GM23338 (cell line): ENCODE measurements around the gene TMEM125. TPM values are rescaled to one million over a fixed set of nuclear protein-coding genes. Genes with fewer than 3 reads are reported as not detected.

ENCODE experiments used
- ATAC-seq: fragments of 200-7000 bp; cut with Tn5 transposase; 3 replicates; pipeline ENCODE4 v1.9.1; 2020
- DNase-seq: peaks from one replicate; pipeline ENCODE4 v3.0.0-alpha.2; 2015; ENCODE audit warnings: low spot score
- H2AFZ ChIP-seq: fragments of 200-600 bp; sonication (generic); 2 replicates; pipeline ENCODE4 v1.8.0; 2016; ENCODE audit warnings: antibody characterized with exemption, mild to moderate bottlenecking, moderate library complexity
- H3F3A ChIP-seq: fragments of 200-600 bp; sonication (generic); replicated peaks from 2 replicates; pipeline ENCODE4 v1.8.0; 2017; ENCODE audit warnings: antibody characterized with exemption, mixed run types, low read depth
- H3K27ac ChIP-seq: fragments of 200-600 bp; sonication (generic); 2 replicates; pipeline ENCODE4 v1.6.1; 2016; ENCODE audit warnings: low read depth
- H3K27me3 ChIP-seq: fragments of 200-600 bp; sonication (generic); 2 replicates; pipeline ENCODE4 v1.8.0; 2016; ENCODE audit warnings: mild to moderate bottlenecking, mixed run types, moderate library complexity; ENCODE audit not compliant: insufficient read depth
- H3K36me3 ChIP-seq: fragments of 200-600 bp; sonication (generic); 2 replicates; pipeline ENCODE4 v1.8.0; 2016; ENCODE audit warnings: mild to moderate bottlenecking; ENCODE audit not compliant: insufficient read depth
- H3K4me1 ChIP-seq: fragments of 200-600 bp; sonication (generic); 2 replicates; pipeline ENCODE4 v1.8.0; 2016; ENCODE audit warnings: mild to moderate bottlenecking, moderate library complexity; ENCODE audit not compliant: insufficient read depth
- H3K4me2 ChIP-seq: fragments of 200-600 bp; sonication (generic); 2 replicates; pipeline ENCODE4 v1.7.1; 2017; ENCODE audit warnings: mixed run types
- H3K4me3 ChIP-seq: fragments of 200-600 bp; sonication (generic); 2 replicates; pipeline ENCODE4 v1.6.1; 2016; ENCODE audit warnings: mixed run types
- H3K79me2 ChIP-seq: fragments of 200-600 bp; sonication (generic); replicated peaks from 2 replicates; pipeline ENCODE4 v1.8.0; 2017; ENCODE audit warnings: mild to moderate bottlenecking; ENCODE audit not compliant: insufficient read depth
- H3K9me2 ChIP-seq: fragments of 200-600 bp; sonication (generic); 2 replicates; pipeline ENCODE4 v1.8.0; 2017; ENCODE audit not compliant: insufficient read depth
- H4K20me1 ChIP-seq: fragments of 200-600 bp; sonication (generic); replicated peaks from 2 replicates; pipeline ENCODE4 v1.8.0; 2017; ENCODE audit warnings: mild to moderate bottlenecking; ENCODE audit not compliant: insufficient read depth
- H3K27ac Mint-ChIP-seq: 2 replicates; pipeline ENCODE4 v1.8.0; 2020; ENCODE audit warnings: inconsistent platforms, mild to moderate bottlenecking, moderate library complexity, mixed read lengths
- H3K27me3 Mint-ChIP-seq: 3 replicates; pipeline ENCODE4 v1.8.0; 2022; ENCODE audit warnings: low read depth, mild to moderate bottlenecking, moderate library complexity, mixed read lengths, inconsistent platforms; ENCODE audit not compliant: insufficient read depth, poor library complexity
- H3K36me3 Mint-ChIP-seq: 3 replicates; pipeline ENCODE4 v1.8.0; 2021; ENCODE audit warnings: low read depth, mild to moderate bottlenecking, inconsistent platforms, moderate library complexity, mixed read lengths
- H3K4me1 Mint-ChIP-seq: 3 replicates; pipeline ENCODE4 v1.8.0; 2020; ENCODE audit warnings: mild to moderate bottlenecking, inconsistent platforms, mixed read lengths
- H3K4me3 Mint-ChIP-seq: 3 replicates; pipeline ENCODE4 v1.8.0; 2021; ENCODE audit warnings: moderate library complexity, mild to moderate bottlenecking, inconsistent platforms, mixed read lengths
- H3K9me3 Mint-ChIP-seq: 3 replicates; pipeline ENCODE4 v1.8.0; 2020; ENCODE audit warnings: moderate library complexity, mild to moderate bottlenecking, inconsistent platforms, mixed read lengths
- CREB1 ChIP-seq: fragments of 250-450 bp; sonication (Bioruptor Pico); IDR thresholded peaks from 2 replicates; pipeline ENCODE4 v1.5.0; 2020; ENCODE audit warnings: low read depth, mild to moderate bottlenecking, moderate library complexity
- CTCF ChIP-seq, 2 experiments: fragments of 200-600 bp in 1 of 2; sonication (generic) in 1 of 2; conservative IDR thresholded peaks; 2 replicates each; pipeline versions ENCODE4 v1.5.1 to v1.6.1; 2016 to 2017; ENCODE audit warnings: antibody characterized with exemption in 2 of 2, low read depth in 2 of 2, mild to moderate bottlenecking in 2 of 2, moderate library complexity in 1 of 2
- EZH2phosphoT487 ChIP-seq: fragments of 200-600 bp; sonication (generic); IDR thresholded peaks from one replicate; pipeline ENCODE4 v1.8.1; 2018; ENCODE audit warnings: antibody characterized with exemption; ENCODE audit not compliant: unreplicated experiment
- JUNB ChIP-seq: IDR thresholded peaks from one replicate; pipeline ENCODE4 v1.6.1; 2016; ENCODE audit warnings: antibody characterized with exemption; ENCODE audit not compliant: unreplicated experiment
- REST ChIP-seq: IDR thresholded peaks from one replicate; pipeline ENCODE4 v1.6.1; 2018; ENCODE audit warnings: antibody characterized with exemption; ENCODE audit not compliant: unreplicated experiment
- STAT1 ChIP-seq: IDR thresholded peaks from one replicate; pipeline ENCODE4 v1.6.1; 2016; ENCODE audit warnings: antibody characterized with exemption; ENCODE audit not compliant: unreplicated experiment
- ZNF331 ChIP-seq: fragments of 250-450 bp; sonication (Bioruptor Pico); IDR thresholded peaks from 2 replicates; pipeline ENCODE4 v1.5.0; 2020; ENCODE audit warnings: low read depth, mild to moderate bottlenecking, moderate library complexity
- ZNF462 ChIP-seq: fragments of 250-450 bp; sonication (Bioruptor Pico); IDR thresholded peaks from 2 replicates; pipeline ENCODE4 v1.5.0; 2020; ENCODE audit warnings: mild to moderate bottlenecking, moderate library complexity
- polyA plus RNA-seq: library from polyadenylated mRNA; unstranded; fragments of >200 nt; fragmentation: Nextera tagmentation; extraction: Ambion mirVana; gene quantifications from 2 replicates; pipeline ENCODE4 v1.2.1, GENCODE V29; 2016
- total RNA-seq: library from RNA; depleted of rRNA; stranded (reverse); fragments of >200 nt; shearing (Covaris generic); gene quantifications from 2 replicates; pipeline ENCODE4 v1.2.3, GENCODE V29; 2014

Gene TMEM125
- total and polyA plus RNA-seq, 2 experiments from 2014 or later: 16.8 to 39.3 TPM

- Histone ChIP-seq H3K27ac (no peak overlapping the region), H3F3A (no peaks in the 10 kb centered on the region), H3K9me2 (no peaks in the 10 kb centered on the region; the same call in 1 of the 2 replicates), H3K79me2 (no peaks in the 10 kb centered on the region), H3K4me3 (no peak overlapping the region), H3K4me1 (no peaks in the 10 kb centered on the region), H3K36me3 (no peaks in the 10 kb centered on the region), H3K27me3 (no peaks in the 10 kb centered on the region), H4K20me1 (no peaks in the 10 kb centered on the region), H3K4me2 (no peak overlapping the region), H2AFZ (no peak overlapping the region)
- Mint-ChIP-seq H3K4me3 (no peak overlapping the region), H3K9me3 (peaks cover 13% of the 10 kb centered on the region), H3K27me3 (peaks cover 2% of the 10 kb centered on the region), H3K27ac (no peak overlapping the region), H3K4me1 (no peaks in the 10 kb centered on the region; the same call in 2 of the 3 replicates), H3K36me3 (peaks cover 2% of the 10 kb centered on the region; the same call in 2 of the 3 replicates)
- TF ChIP-seq CREB1 (CRISPR knock-in tag) (no peak), STAT1 (no peak), CTCF (conservative IDR thresholded peaks at IDR 0.05; ENCODE audit: low read depth in 2 of 2) (no peak), ZNF331 (no peak), EZH2phosphoT487 (no peak)
- DNase-seq: no peak
- no peak for ATAC-seq
Observed at GRCh38 chr1:43239484-43239883, 30.3 kb upstream of the TMEM125 start.

- H3K36me3 ChIP-seq: no peaks in the 10 kb centered on the region
- Mint-ChIP-seq H3K4me3 (no peak overlapping the region), H3K27me3 (peaks cover 2% of the 10 kb centered on the region), H3K36me3 (peaks cover 5% of the 10 kb centered on the region; the same call in 2 of the 3 replicates), H3K4me1 (no peaks in the 10 kb centered on the region; the same call in 2 of the 3 replicates), H3K9me3 (peaks cover 32% of the 10 kb centered on the region), H3K27ac (no peak overlapping the region)
- no peaks in the 10 kb centered on the region for H3K27me3 ChIP-seq
- no peak for ATAC-seq
- no peak overlapping the region for H2AFZ ChIP-seq
- H3F3A ChIP-seq: no peaks in the 10 kb centered on the region
- H3K4me1 ChIP-seq: no peaks in the 10 kb centered on the region
- H3K27ac ChIP-seq: no peak overlapping the region
- H3K4me2 ChIP-seq: no peak overlapping the region
- peaks cover 4% of the 10 kb centered on the region; the same call in 1 of the 2 replicates for H3K9me2 ChIP-seq
- no peaks in the 10 kb centered on the region for H4K20me1 ChIP-seq
- no peaks in the 10 kb centered on the region for H3K79me2 ChIP-seq
- no peak overlapping the region for H3K4me3 ChIP-seq
- no peak for DNase-seq
- TF ChIP-seq EZH2phosphoT487: no peak
- TF ChIP-seq REST: no peak
- no peak for TF ChIP-seq ZNF462 (CRISPR knock-in tag)
- TF ChIP-seq JUNB: no peak
Observed at GRCh38 chr1:43241413-43241836, 28.4 kb upstream of the TMEM125 start.
